H1 (cell line): Measurements from ENCODE around the gene PTCH2. TPM values are rescaled to one million over a fixed set of nuclear protein-coding genes. Genes with fewer than 3 reads are reported as not detected.

Source experiments
- BACH1 ChIP-seq: IDR thresholded peaks from 2 replicates; pipeline ENCODE4 v1.6.1; 2012; ENCODE audit warnings: low read length, improper control_type of control experiment
- CTBP2 ChIP-seq: IDR thresholded peaks from 2 replicates; pipeline ENCODE4 v1.7.0; 2011; ENCODE audit warnings: borderline replicate concordance, mild to moderate bottlenecking, moderate library complexity, mixed read lengths, low read length; ENCODE audit not compliant: insufficient read depth, insufficient read length
- EGR1 ChIP-seq: IDR thresholded peaks from 2 replicates; pipeline ENCODE4 v1.6.1; 2011; ENCODE audit warnings: low read depth, low read length, borderline replicate concordance
- HDAC2 ChIP-seq, 2 experiments: fragments of 300-600 bp in 1 of 2; sonication (generic) in 1 of 2; IDR thresholded peaks; 2 replicates each; pipeline ENCODE4 v1.6.1; 2011 to 2012; ENCODE audit warnings: low read depth in 2 of 2, low read length in 2 of 2, mild to moderate bottlenecking in 2 of 2, moderate library complexity in 2 of 2, borderline replicate concordance in 1 of 2, inconsistent platforms in 1 of 2
- KDM1A ChIP-seq: fragments of 200-600, 300-600 bp; sonication (generic); IDR thresholded peaks from 2 replicates; pipeline ENCODE4 v1.7.1; 2016; ENCODE audit warnings: mild to moderate bottlenecking, low read length, borderline replicate concordance
- KDM4A ChIP-seq: IDR thresholded peaks from one replicate; pipeline ENCODE4 v1.7.1; 2012; ENCODE audit warnings: low read depth, mild to moderate bottlenecking, moderate library complexity, low read length, inconsistent platforms; ENCODE audit not compliant: severe bottlenecking
- SIRT6 ChIP-seq: IDR thresholded peaks from one replicate; pipeline ENCODE4 v1.7.1; 2012; ENCODE audit warnings: low read length, inconsistent platforms
- SIX5 ChIP-seq: IDR thresholded peaks from 2 replicates; pipeline ENCODE4 v1.6.1; 2011; ENCODE audit warnings: mild to moderate bottlenecking, low read depth, low read length
- SP1 ChIP-seq: IDR thresholded peaks from 2 replicates; pipeline ENCODE4 v1.6.1; 2011; ENCODE audit warnings: low read depth, low read length
- TBP ChIP-seq: IDR thresholded peaks from 2 replicates; pipeline ENCODE4 v1.6.1; 2011; ENCODE audit warnings: low read depth, low read length, improper control_type of control experiment
- polyA plus RNA-seq, 7 experiments: library from polyadenylated mRNA; depleted of rRNA in 3 of 7; stranded (reverse) in 5 of 7; unstranded in 2 of 7; fragments of >200 nt in 5 of 7; fragments of 200-250 nt in 2 of 7; gene quantifications; 1 replicate in 5 of 7; 2 replicates in 1 of 7; 4 replicates in 1 of 7; pipeline versions ENCODE4 v1.2.1 to v1.2.3, GENCODE V29; 2011 to 2013; ENCODE audit warnings: missing spikeins in 2 of 7, mixed read lengths in 2 of 7
- total RNA-seq: library from RNA; stranded (reverse); fragmentation: NEBNext Ultra II Directional; extraction: Animal tissue kit (Norgen Biotek cat#: 25700); gene quantifications from 2 replicates; pipeline ENCODE4 v1.2.1, GENCODE V29; 2021

PTCH2 gene
- total and polyA plus RNA-seq, 2 of the 8 experiments (the other 6 are each of a cell fraction or from before 2014, with no cell fraction given) = 0.35 to 1.2 TPM

DNA sequence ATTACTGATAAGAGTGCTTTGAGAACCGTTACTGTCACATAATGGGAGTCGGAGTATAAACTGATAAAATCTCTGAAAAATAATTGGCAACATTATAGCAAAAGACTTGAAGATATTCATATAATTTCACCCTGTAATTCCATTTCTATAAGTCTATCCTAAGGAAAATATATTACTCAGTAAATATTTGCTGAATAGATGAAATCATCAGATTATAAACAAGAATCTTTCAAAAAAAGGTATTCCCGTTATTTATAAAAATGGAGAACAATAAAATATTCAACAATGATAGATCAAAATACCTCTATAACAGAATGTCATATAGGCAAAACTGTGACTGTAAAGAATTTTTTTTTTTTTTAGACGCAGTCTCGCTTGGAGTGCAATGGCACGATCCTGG is 42.4 kb upstream of the PTCH2 start (continued):
- TF ChIP-seq HDAC2 (IDR thresholded peaks at IDR 0.05; ENCODE audit: borderline replicate concordance in 1 of 2, low read depth in 2 of 2, low read length in 2 of 2) = no peak
- no peak for TF ChIP-seq SIRT6
- TF ChIP-seq KDM4A = no peak
- no peak for TF ChIP-seq BACH1
- no peak for TF ChIP-seq SP1
- no peak for TF ChIP-seq KDM1A
- no peak for TF ChIP-seq EGR1
- no peak for TF ChIP-seq TBP
- TF ChIP-seq CTBP2 = no peak
- no peak for TF ChIP-seq SIX5
